Loucy (cell line): Measurements from ENCODE around the gene MICA.

Source experiments
- EZH2phosphoT487 ChIP-seq: fragments of 200-600 bp; IDR thresholded peaks from 2 replicates; pipeline ENCODE4 v1.6.1; 2018; ENCODE audit warnings: antibody characterized with exemption, mild to moderate bottlenecking, moderate library complexity, borderline replicate concordance
- TF ChIP-seq, protein P1 (sequence below): fragments of 200-600 bp; sonication (generic); conservative IDR thresholded peaks from 2 replicates; pipeline ENCODE4 v1.5.1; 2014; ENCODE audit warnings: mild to moderate bottlenecking, antibody characterized with exemption, low read length

DNA sequence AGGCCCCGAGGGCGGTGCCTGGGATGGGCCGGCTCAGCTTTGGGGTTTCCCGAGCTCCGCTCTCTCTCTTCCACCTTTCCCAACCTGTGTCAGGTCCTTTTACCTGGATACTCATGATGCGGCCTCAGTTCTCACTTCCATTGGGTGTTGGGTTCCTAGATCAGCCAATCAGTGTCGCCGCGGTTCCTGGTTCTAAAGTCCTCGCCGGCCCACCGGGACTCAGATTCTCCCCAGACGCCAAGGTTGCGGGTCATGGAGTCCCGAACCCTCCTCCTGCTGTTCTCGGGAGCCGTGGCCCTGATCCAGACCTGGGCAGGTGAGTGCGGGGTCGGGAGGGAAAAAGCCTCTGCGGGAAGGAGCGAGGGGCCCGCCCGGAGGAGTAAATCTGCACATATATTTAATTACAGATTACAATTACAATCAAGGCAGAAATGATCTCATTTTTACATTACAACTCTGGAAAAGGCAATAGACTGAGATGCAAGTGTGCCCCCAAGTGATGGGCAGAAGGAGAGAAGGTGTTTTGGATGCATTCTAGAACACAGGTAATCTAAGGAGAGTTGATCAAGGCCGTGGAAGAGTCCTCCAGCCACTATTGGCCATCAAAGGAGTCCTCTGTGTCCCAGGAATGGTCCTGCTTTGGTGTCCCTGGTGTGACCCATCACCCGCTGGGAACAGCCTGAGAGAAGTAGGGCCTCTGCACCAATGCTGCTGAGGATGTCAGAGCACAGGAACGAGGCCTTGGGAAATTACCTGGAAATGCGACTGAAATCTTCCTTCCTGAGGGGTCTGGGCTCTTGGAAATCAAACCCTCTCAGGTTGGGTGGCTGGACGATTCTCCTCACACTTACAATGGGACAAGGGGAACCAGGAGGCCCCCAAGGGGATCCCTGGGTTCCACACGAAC lies 59.8 kb downstream of the MICA start:
- TF ChIP-seq, protein P1, sequence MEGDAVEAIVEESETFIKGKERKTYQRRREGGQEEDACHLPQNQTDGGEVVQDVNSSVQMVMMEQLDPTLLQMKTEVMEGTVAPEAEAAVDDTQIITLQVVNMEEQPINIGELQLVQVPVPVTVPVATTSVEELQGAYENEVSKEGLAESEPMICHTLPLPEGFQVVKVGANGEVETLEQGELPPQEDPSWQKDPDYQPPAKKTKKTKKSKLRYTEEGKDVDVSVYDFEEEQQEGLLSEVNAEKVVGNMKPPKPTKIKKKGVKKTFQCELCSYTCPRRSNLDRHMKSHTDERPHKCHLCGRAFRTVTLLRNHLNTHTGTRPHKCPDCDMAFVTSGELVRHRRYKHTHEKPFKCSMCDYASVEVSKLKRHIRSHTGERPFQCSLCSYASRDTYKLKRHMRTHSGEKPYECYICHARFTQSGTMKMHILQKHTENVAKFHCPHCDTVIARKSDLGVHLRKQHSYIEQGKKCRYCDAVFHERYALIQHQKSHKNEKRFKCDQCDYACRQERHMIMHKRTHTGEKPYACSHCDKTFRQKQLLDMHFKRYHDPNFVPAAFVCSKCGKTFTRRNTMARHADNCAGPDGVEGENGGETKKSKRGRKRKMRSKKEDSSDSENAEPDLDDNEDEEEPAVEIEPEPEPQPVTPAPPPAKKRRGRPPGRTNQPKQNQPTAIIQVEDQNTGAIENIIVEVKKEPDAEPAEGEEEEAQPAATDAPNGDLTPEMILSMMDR: no peak
- no peak for TF ChIP-seq EZH2phosphoT487
